ENCODE results near the gene TP53RK.

Gene TP53RK

DNA sequence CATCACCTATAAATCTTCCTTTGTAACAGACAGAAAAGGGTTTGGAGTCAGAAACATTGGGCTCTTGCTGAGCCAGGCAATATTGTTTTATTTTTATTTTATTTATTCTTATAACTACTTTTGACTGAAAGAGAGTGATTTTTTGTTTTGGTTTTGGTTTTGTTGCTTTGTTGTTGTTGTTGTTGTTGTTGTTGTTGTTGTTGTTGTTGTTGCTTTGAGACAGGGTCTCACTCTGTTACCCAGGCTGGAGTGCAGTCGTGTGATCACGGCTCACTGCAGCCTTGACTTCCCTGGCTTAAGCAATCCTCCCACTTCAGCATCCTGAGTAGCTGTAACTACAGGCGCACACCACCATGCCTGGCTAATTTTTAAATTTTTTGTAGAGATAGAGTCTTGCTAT is 22.9 kb downstream of the TP53RK start:
- no peak for DNase-seq (ENCODE audit: low spot score)
- TF ChIP-seq, protein P1, sequence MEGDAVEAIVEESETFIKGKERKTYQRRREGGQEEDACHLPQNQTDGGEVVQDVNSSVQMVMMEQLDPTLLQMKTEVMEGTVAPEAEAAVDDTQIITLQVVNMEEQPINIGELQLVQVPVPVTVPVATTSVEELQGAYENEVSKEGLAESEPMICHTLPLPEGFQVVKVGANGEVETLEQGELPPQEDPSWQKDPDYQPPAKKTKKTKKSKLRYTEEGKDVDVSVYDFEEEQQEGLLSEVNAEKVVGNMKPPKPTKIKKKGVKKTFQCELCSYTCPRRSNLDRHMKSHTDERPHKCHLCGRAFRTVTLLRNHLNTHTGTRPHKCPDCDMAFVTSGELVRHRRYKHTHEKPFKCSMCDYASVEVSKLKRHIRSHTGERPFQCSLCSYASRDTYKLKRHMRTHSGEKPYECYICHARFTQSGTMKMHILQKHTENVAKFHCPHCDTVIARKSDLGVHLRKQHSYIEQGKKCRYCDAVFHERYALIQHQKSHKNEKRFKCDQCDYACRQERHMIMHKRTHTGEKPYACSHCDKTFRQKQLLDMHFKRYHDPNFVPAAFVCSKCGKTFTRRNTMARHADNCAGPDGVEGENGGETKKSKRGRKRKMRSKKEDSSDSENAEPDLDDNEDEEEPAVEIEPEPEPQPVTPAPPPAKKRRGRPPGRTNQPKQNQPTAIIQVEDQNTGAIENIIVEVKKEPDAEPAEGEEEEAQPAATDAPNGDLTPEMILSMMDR (IDR thresholded peaks at IDR 0.05; ENCODE audit: extremely low read depth, missing control alignments), result no peak

DNA sequence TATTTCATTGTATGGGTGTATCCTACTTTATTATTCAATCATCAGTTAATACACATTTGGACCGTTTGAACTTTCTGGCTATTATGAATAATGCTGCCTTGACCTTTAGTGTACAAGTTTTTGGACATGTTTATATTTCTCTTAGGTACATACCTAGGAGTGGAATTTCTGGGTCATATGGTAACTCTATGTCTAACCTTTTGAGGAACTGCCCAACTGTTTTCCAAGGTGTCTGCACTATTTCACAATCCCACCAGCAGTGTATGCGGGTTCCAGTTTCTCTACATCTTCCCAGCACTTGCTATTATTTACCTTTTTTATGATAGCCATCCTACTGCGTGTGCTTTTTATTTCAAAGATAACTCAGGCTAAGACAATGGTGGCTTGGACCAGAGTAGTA is 23.6 kb downstream of the TP53RK start:
- TF ChIP-seq, protein P1 (IDR thresholded peaks at IDR 0.05; ENCODE audit: extremely low read depth, missing control alignments), result no peak
- DNase-seq (ENCODE audit: low spot score), result no peak

DNA sequence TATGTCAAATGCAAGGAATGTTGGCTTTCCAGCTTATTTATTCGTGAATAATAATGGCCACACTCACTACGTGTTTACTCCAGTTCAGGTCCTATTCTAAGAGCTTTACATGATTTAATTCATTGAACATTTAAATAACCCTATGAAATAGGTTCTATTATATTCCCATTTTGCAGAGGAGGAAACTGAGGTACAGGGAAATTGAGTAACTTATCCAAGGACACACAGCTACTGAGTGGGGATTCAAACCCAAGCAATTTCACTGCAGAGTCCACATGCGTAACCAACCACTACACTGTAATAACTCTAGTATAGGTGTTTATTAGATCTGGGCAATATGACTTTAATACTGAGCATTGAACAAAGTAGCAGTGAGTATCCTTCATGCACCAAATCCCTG is 25.7 kb downstream of the TP53RK start:
- TF ChIP-seq, protein P1 (IDR thresholded peaks at IDR 0.05; ENCODE audit: extremely low read depth, missing control alignments), result no peak
- DNase-seq (ENCODE audit: low spot score), result no peak

- no peak for DNase-seq (ENCODE audit: low spot score)
- TF ChIP-seq, protein P1 (IDR thresholded peaks at IDR 0.05; ENCODE audit: extremely low read depth, missing control alignments), result no peak
Observed at GRCh38 chr20:46661659-46662058, 27.6 kb downstream of the TP53RK start.

GRCh38 chr20:46660487-46660886 is 28.8 kb downstream of the TP53RK start:
- DNase-seq (ENCODE audit: low spot score), result no peak
- TF ChIP-seq, protein P1 (IDR thresholded peaks at IDR 0.05; ENCODE audit: extremely low read depth, missing control alignments), result no peak

DNA sequence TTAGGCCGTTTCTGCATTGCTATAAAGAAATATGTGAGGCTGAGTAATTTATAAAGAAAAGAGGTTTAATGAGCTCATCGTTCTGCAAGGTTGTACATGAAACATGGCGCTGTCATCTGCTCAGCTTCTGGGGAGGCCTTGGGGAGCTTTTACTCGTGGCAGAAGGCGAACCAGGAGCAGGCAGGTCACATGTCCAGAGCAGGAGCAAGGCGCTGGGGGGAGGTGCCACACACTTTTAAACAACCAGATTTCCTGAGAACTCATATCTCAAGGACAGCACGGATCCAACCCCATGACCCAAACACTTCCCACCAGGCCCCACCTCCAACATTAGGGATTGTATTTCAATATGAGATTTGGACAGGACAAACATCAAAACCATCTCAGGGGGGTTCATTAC is 31.6 kb downstream of the TP53RK start:
- DNase-seq (ENCODE audit: low spot score), result no peak
- TF ChIP-seq, protein P1 (IDR thresholded peaks at IDR 0.05; ENCODE audit: extremely low read depth, missing control alignments), result no peak

GRCh38 chr20:46657137-46657536 is 32.1 kb downstream of the TP53RK start:
- TF ChIP-seq, protein P1 (IDR thresholded peaks at IDR 0.05; ENCODE audit: extremely low read depth, missing control alignments), result no peak
- DNase-seq (ENCODE audit: low spot score), result no peak
